Right lobe of liver (tissue), 4 donors: Measurements from ENCODE around the gene PRKCA.

ENCODE experiments used
- CTCF ChIP-seq, 4 donors: fragments of 200-600 bp in 3 of 4; fragments of 450-650 bp in 1 of 4; IDR thresholded peaks; one replicate each; pipeline versions ENCODE4 v1.5.1 to v1.8.0; 2016 to 2022; ENCODE audit warnings: antibody characterized with exemption in 4 of 4, mild to moderate bottlenecking in 2 of 4
- POLR2A ChIP-seq: fragments of 450-650 bp; IDR thresholded peaks from one replicate; pipeline ENCODE4 v1.6.1; 2017; ENCODE audit warnings: antibody characterized with exemption, mild to moderate bottlenecking
- donor health status: DM: no; HTN: no; CAD: no.
- donor health status: DM: no; HTN: no; CAD: no.
- donor health status: DM: no; HTN: yes; CAD: no.

GRCh38 chr17:66748578-66748977 lies 446.2 kb downstream of the PRKCA start:
- TF ChIP-seq CTCF (IDR thresholded peaks at IDR 0.05) (no peak), POLR2A (no peak)
